Activated CD4-positive, CD25-positive, alpha-beta regulatory T cell treated with anti-CD3 and anti-CD28 coated beads, Interleukin-2, amount 50 U/mL, for 72 hours (primary cell): Measurements from ENCODE around the gene CDH15.
A peak's percentile ranks its signal among the peaks of the same experiment; 100 is the strongest.
"Not testable (repeated sequence)": the region's sequence is repeated elsewhere in the genome, so short reads cannot be mapped to it uniquely, and the experiment has no call there.

Source experiments
- DNase-seq: peaks from one replicate; pipeline ENCODE4 v3.0.0; 2021

CDH15 gene

DNA sequence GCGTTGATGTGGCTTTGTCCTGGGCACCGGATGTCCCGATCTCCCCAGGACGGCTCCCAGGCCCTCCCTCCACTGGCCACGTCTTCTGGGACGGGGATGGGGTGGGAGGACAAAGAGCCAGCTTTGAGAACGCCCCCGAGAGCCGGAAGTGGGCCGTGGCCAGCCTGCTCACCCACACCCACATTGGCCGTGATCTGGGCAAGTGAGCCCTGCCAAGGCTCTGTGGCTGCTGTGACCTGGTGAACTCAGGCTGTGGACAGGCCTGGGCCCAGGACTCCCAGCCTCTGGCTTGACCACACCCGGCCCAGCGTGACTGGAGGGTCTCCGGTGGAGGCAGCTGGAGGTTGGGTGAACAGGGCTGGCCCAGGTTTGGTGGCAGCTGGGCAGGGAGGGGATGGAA lies 3.3 kb downstream of the CDH15 start:
- DNase-seq, result no peak

- no peak for DNase-seq
Measured at GRCh38 chr16:89175280-89176146, 4.0 kb downstream of the CDH15 start.

DNA sequence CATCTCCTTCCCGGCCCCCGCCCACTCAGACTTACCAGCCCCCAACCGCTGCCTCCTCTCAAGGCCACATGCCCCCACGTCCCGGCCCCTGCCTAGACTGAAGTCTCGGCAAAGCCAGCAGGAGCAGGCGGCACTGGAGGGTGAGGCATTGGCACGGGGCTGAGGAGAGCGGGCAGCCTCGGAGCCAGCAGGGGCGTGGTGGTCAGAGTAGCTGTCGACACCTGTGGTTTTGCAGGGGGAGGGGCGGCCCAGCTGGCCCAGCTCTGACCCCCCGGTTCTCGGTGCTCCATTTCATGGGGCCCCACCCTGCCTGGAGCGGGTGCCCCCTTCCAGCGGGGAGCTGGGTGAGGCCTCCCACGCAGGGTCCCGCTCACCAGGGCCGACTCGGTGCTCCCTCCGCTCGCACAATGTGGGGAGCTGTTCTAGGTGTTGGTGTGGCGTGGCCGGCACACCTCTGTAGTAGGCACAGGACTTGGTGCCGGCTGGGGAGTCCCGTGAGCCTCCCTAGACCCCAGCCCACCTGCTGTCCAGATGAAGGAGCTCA lies 4.7 kb downstream of the CDH15 start:
- DNase-seq, result no peak

DNA sequence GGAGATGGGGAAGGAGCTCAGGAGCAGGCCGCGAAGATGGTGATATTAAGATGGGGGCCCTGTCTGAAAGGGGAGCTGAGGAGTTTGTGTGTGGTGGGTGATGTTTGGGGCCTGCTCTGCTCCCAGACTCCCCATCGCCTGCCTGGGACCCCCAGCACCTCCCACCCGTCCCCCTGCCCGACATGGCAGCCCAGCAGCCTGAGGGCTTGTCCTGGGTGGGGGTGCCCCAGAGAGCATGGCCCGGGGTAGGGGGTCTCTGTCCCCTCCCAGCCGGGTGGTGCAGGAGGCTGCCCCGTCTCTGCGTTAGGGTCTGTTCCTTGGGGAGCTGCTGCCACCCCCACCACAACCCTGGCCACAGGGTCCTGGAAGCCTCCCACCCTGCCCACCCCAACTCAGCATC lies 5.2 kb downstream of the CDH15 start:
- DNase-seq, result no peak

DNA sequence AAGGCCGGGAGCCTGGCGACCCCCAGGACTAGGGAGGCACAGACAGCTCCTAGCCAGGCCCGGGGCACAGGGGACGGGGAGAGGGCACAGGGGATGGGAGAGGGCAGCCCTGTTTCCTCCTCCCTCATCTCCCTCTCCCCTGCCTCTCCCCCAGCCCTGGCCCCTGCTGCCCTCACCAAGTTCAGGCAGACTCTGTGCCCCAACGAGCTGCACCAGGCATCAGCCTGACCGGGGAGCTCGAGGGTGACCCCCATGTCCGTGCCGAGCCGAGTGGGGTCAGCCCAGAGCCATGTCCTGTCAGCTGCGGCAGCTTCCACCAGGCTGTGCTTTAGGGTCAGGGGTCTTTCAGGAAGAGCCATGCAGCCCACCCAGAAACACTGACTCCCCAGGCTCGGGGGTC lies 6.0 kb downstream of the CDH15 start:
- no peak for DNase-seq

- no peak for DNase-seq
Measured at GRCh38 chr16:89178453-89179147, 7.1 kb downstream of the CDH15 start.

DNA sequence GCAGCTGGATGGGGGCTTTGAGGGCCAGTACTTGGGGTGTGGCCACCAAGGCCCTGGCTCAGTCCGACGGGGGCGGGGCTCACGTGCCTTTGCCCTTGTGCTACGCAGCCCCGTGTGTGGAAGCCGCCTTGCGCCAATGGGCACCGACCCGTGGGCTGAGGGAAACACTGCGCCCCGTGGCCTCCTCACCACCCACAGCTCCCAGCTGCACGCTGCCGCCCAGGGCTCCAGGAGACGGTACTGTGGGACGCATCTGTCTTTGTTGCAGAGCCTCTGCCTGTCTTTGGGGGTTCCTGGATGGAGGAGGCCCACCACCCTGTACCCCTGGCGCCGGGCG lies 7.6 kb downstream of the CDH15 start:
- no peak for DNase-seq

GRCh38 chr16:89179656-89180315 lies 8.2 kb downstream of the CDH15 start:
- no peak for DNase-seq

DNA sequence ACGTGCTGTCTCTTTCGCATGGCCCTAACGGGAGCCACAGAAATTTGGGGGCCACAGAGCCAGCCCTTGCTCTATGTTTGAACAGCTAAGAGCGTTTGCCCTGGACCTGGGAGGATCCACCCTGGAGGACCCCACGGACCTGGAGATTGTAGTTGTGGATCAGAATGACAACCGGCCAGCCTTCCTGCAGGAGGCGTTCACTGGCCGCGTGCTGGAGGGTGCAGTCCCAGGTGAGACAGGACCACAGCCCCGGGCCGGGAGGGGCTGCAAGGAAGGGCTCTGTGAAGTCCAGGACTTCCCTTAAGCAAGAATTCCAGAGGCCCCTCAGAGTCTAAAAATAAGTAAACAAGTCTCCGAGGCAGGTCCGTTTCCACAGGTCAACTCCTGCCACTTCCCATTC lies 11.9 kb downstream of the CDH15 start:
- DNase-seq, result no peak

GRCh38 chr16:89183975-89184676 lies 12.6 kb downstream of the CDH15 start:
- no peak for DNase-seq

DNA sequence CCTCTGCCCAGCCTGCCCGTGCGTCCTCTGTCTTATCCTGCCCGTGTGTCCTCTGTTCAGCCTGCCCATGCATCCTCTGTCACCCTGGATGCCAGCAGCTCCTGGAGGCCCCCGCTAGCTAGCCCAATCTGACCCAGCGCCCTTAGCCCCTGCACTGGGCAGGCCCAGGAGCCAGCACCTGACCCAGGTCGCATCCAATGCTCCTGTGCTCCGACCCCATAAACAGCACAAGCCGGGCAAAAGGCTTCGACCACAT lies 13.1 kb downstream of the CDH15 start:
- no peak for DNase-seq

DNA sequence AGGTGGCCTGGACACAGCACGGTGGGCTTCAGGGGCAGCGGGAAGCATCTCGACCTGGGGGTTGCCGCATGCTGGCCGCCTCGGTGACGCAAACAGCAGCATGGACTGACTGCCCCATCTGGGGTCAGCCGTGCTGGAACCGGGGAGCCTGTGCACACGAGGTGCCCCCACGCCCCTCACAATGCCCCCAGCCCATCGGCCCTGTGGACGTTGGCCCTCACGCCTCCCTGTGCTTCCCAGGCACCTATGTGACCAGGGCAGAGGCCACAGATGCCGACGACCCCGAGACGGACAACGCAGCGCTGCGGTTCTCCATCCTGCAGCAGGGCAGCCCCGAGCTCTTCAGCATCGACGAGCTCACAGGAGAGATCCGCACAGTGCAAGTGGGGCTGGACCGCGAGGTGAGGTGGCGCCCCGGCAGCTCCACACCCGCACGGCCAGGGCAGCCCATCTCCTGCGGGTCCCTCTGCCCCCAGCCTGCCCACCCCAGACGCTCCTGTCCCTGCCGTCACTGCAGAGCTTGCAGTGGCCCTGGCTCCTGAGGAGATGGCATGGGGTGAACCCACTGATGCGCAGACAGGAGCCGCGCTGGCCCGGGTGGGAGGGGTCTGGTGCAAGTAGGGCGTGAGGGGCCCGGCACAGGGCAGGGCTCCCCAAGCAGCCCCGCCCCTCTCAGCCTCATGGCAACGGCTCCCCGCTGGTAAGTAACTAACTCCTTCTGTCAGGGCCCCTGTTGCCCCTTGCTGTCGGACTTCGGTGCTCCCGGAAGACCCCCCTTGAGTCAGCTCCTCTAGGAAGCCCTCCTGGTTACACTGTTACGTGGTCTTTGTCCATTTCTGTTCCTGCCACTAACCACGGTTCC lies 13.6 kb downstream of the CDH15 start:
- no peak for DNase-seq

GRCh38 chr16:89185887-89186592 lies 14.5 kb downstream of the CDH15 start:
- not testable (repeated sequence) for DNase-seq

DNA sequence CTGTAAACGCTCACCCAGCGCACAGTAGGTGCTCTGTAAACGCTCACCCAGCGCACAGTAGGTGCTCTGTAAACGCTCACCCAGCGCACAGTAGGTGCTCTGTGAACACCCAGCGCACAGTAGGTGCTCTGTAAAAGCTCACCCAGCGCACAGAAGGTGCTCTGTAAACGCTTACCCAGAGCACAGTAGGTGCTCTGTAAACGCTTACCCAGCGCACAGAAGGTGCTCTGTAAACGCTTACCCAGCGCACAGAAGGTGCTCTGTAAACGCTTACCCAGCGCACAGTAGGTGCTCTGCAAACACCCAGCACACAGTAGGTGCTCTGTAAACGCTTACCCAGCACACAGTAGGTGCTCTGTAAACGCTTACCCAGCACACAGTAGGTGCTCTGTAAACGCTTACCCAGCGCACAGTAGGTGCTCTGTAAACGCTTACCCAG lies 15.1 kb downstream of the CDH15 start:
- DNase-seq, result not testable (repeated sequence)

DNA sequence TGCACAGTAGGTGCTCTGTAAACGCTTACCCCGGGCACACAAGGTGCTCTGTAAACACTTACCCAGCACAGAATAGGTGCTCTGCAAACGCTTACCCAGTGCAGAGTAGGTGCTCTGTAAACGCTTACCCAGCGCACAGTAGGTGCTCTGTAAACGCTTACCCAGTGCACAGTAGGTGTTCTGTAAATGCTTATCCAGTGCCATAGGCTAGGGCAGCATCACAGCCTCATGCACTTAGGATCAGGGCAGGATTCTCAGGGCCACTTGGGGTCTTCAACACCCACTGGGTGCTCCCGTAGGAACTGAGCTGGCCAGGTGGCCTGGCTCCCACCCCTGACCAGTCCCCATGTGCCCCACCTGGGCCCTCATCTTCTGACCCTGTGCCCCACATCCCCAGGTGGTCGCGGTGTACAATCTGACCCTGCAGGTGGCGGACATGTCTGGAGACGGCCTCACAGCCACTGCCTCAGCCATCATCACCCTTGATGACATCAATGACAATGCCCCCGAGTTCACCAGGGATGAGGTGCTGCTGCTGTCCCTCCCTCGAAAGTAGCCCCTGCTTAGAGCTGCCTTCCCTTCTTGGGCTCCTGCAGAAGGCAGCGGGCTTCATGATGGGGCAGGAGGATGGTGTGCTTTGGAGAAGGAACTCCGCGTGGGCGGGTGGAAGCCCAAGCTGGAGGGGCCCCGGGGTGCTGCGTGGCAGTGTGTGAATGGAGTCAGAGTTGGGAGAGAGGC lies 15.7 kb downstream of the CDH15 start:
- DNase-seq, result peak; percentile 41

- peak; percentile 32 for DNase-seq
Measured at GRCh38 chr16:89187770-89188392, 16.3 kb downstream of the CDH15 start.

GRCh38 chr16:89188471-89189357 lies 17.2 kb downstream of the CDH15 start:
- DNase-seq, result not testable (repeated sequence)

GRCh38 chr16:89189358-89190025 lies 17.9 kb downstream of the CDH15 start:
- DNase-seq, result peak; percentile 29
